Chondrocyte (in vitro differentiated cells): Measurements from ENCODE around the gene DST. TPM values are rescaled to one million over a fixed set of nuclear protein-coding genes. Genes with fewer than 3 reads are reported as not detected.

Source experiments
- DNase-seq: peaks from one replicate; pipeline ENCODE4 v3.0.0; 2021; ENCODE audit warnings: mixed read lengths, low spot score
- H3K27ac Mint-ChIP-seq: one replicate; pipeline ENCODE4 v1.8.0; 2021; ENCODE audit warnings: mild to moderate bottlenecking, moderate library complexity, mixed read lengths; ENCODE audit not compliant: unreplicated experiment
- H3K27me3 Mint-ChIP-seq: 2 replicates; pipeline ENCODE4 v1.8.0; 2021; ENCODE audit warnings: low read depth, mixed read lengths
- H3K36me3 Mint-ChIP-seq: 2 replicates; pipeline ENCODE4 v1.8.0; 2021; ENCODE audit warnings: low read depth, mixed read lengths
- H3K4me1 Mint-ChIP-seq: 2 replicates; pipeline ENCODE4 v1.8.0; 2021; ENCODE audit warnings: low read depth, mild to moderate bottlenecking, mixed read lengths
- H3K4me3 Mint-ChIP-seq: one replicate; pipeline ENCODE4 v1.8.0; 2021; ENCODE audit warnings: mild to moderate bottlenecking, moderate library complexity, mixed read lengths; ENCODE audit not compliant: unreplicated experiment
- H3K9me3 Mint-ChIP-seq: 2 replicates; pipeline ENCODE4 v1.8.0; 2021; ENCODE audit warnings: low read depth, mixed read lengths
- CTCF ChIP-seq: fragments of 200-600 bp; sonication (generic); IDR thresholded peaks from 2 replicates; pipeline ENCODE4 v1.5.0; 2021; ENCODE audit warnings: antibody characterized with exemption, mild to moderate bottlenecking, moderate library complexity
- total RNA-seq: library from RNA; stranded (reverse); gene quantifications from 3 replicates; pipeline ENCODE4 v1.2.1, GENCODE V29; 2021

The DST gene
- total RNA-seq, 1 donor from 2014 or later: 168 TPM

GRCh38 chr6:56593801-56594318 is 48.8 kb downstream of the DST start:
- DNase-seq: no peak
- no peak overlapping the region for H3K27ac Mint-ChIP-seq
- H3K4me1 Mint-ChIP-seq: no peaks in the 10 kb centered on the region
- H3K27me3 Mint-ChIP-seq: no peaks in the 10 kb centered on the region
- TF ChIP-seq CTCF: no peak
- no peaks in the 10 kb centered on the region for H3K9me3 Mint-ChIP-seq
- no peak overlapping the region for H3K4me3 Mint-ChIP-seq
- peaks cover 26% of the 10 kb centered on the region for H3K36me3 Mint-ChIP-seq

GRCh38 chr6:56582236-56582635 is 60.5 kb downstream of the DST start:
- no peak for DNase-seq
- H3K9me3 Mint-ChIP-seq: no peaks in the 10 kb centered on the region
- H3K36me3 Mint-ChIP-seq: peaks cover 18% of the 10 kb centered on the region
- H3K4me1 Mint-ChIP-seq: no peaks in the 10 kb centered on the region
- no peaks in the 10 kb centered on the region for H3K27me3 Mint-ChIP-seq
- TF ChIP-seq CTCF: no peak
- no peak overlapping the region for H3K4me3 Mint-ChIP-seq
- no peak overlapping the region for H3K27ac Mint-ChIP-seq

GRCh38 chr6:56581296-56581925 is 61.3 kb downstream of the DST start:
- no peak for DNase-seq
- TF ChIP-seq CTCF: no peak
- Mint-ChIP-seq H3K36me3 (peaks cover 16% of the 10 kb centered on the region), H3K27ac (no peak overlapping the region), H3K4me3 (no peak overlapping the region), H3K9me3 (no peaks in the 10 kb centered on the region), H3K4me1 (no peaks in the 10 kb centered on the region), H3K27me3 (no peaks in the 10 kb centered on the region)

- no peak for TF ChIP-seq CTCF
- Mint-ChIP-seq H3K36me3 (peaks cover 15% of the 10 kb centered on the region), H3K4me1 (no peaks in the 10 kb centered on the region), H3K4me3 (no peak overlapping the region), H3K27ac (no peak overlapping the region), H3K27me3 (no peaks in the 10 kb centered on the region), H3K9me3 (no peaks in the 10 kb centered on the region)
- no peak for DNase-seq
Measured at GRCh38 chr6:56580271-56580670, 62.4 kb downstream of the DST start.

- Mint-ChIP-seq H3K27me3 (no peaks in the 10 kb centered on the region), H3K27ac (no peak overlapping the region), H3K4me3 (no peak overlapping the region), H3K4me1 (no peaks in the 10 kb centered on the region), H3K36me3 (peaks cover 15% of the 10 kb centered on the region), H3K9me3 (no peaks in the 10 kb centered on the region)
- no peak for DNase-seq
- TF ChIP-seq CTCF: no peak
Measured at GRCh38 chr6:56579155-56579851, 63.4 kb downstream of the DST start.
